Stimulated activated naive CD4-positive, alpha-beta T cell treated with Interleukin-2 at 50 U/mL for 16 hours (primary cell): ENCODE results near the gene TOP1.
A peak's percentile ranks its signal among the peaks of the same experiment; 100 is the strongest.

Source experiments
- DNase-seq: peaks from one replicate; lab custom pipeline; 2025; lab: John Stamatoyannopoulos, UW

Gene TOP1

GRCh38 chr20:41169791-41170351 lies 141.2 kb downstream of the TOP1 start:
- DNase-seq, result no peak

- DNase-seq, result no peak
Observed at GRCh38 chr20:41170386-41171105, 141.9 kb downstream of the TOP1 start.

- DNase-seq, result no peak
Observed at GRCh38 chr20:41171736-41172295, 143.2 kb downstream of the TOP1 start.

- no peak for DNase-seq
Observed at GRCh38 chr20:41172296-41173140, 143.9 kb downstream of the TOP1 start.

GRCh38 chr20:41173161-41173721 lies 144.6 kb downstream of the TOP1 start:
- DNase-seq, result peak; percentile 60

GRCh38 chr20:41173791-41174341 lies 145.2 kb downstream of the TOP1 start:
- no peak for DNase-seq
